HL-60/S4 (cell line): ENCODE results near the gene ASB8.

ENCODE experiments used
- in situ Hi-C: fragments of 300-500 bp; cut with MboI; formaldehyde crosslinking; loops from 2 replicates; pipeline ENCODE4 v1.14.3; 2022; ENCODE audit warnings: low sequenced_read_pairs

Gene ASB8

GRCh38 chr12:48157018-48157888 is at the start of gene ASB8:
TSS of gene ASB8 (minus strand) at chr12:48157515. CDS start at chr12:48153496, 4,019 bp downstream.
- in situ Hi-C loops = no loop called here

GRCh38 chr12:48203192-48203591 is 45.9 kb upstream of the ASB8 start, which contains the start of gene OR10AD1:
TSS of gene OR10AD1 (minus strand) at chr12:48203292. CDS start at chr12:48203292, 0 bp downstream.
- in situ Hi-C loops = no loop called here

GRCh38 chr12:48202766-48203165 is 45.5 kb upstream of the ASB8 start:
- in situ Hi-C loops = no loop called here

GRCh38 chr12:48201516-48201915 is 44.2 kb upstream of the ASB8 start:
- in situ Hi-C loops = no loop called here

- in situ Hi-C loops = no loop called here
Measured at GRCh38 chr12:48201091-48201490, 43.8 kb upstream of the ASB8 start.

- in situ Hi-C loops = no loop called here
Measured at GRCh38 chr12:48199774-48200221, 42.5 kb upstream of the ASB8 start.

GRCh38 chr12:48198985-48199384 is 41.7 kb upstream of the ASB8 start:
- in situ Hi-C loops = no loop called here

GRCh38 chr12:48198672-48198971 is 41.3 kb upstream of the ASB8 start:
- in situ Hi-C loops = no loop called here

- in situ Hi-C loops = no loop called here
Measured at GRCh38 chr12:48197971-48198671, 40.8 kb upstream of the ASB8 start.

GRCh38 chr12:48197549-48197970 is 40.2 kb upstream of the ASB8 start:
- in situ Hi-C loops = no loop called here

- in situ Hi-C loops = no loop called here
Measured at GRCh38 chr12:48194799-48195201, 37.5 kb upstream of the ASB8 start.

- in situ Hi-C loops = no loop called here
Measured at GRCh38 chr12:48193623-48194022, 36.3 kb upstream of the ASB8 start.

GRCh38 chr12:48192861-48193260 is 35.5 kb upstream of the ASB8 start:
- in situ Hi-C loops = no loop called here

- in situ Hi-C loops = no loop called here
Measured at GRCh38 chr12:48191096-48191495, 33.8 kb upstream of the ASB8 start.

- in situ Hi-C loops = no loop called here
Measured at GRCh38 chr12:48189331-48190125, 32.2 kb upstream of the ASB8 start.

GRCh38 chr12:48187916-48188695 is 30.8 kb upstream of the ASB8 start:
- in situ Hi-C loops = no loop called here

- in situ Hi-C loops = no loop called here
Measured at GRCh38 chr12:48185181-48185919, 28.0 kb upstream of the ASB8 start.

GRCh38 chr12:48184549-48184922 is 27.2 kb upstream of the ASB8 start:
- in situ Hi-C loops = no loop called here

- in situ Hi-C loops = no loop called here
Measured at GRCh38 chr12:48183876-48184548, 26.7 kb upstream of the ASB8 start.
